Panc1 (cell line): ENCODE measurements around the gene HINT2. TPM values are rescaled to one million over a fixed set of nuclear protein-coding genes. Genes with fewer than 3 reads are reported as not detected.

ENCODE experiments used
- ATAC-seq: fragments of 200-7000 bp; cut with Tn5 transposase; 2 replicates; pipeline ENCODE4 v1.9.1; 2020; ENCODE audit warnings: mild to moderate bottlenecking, moderate library complexity
- BruUV-seq: library from RNA; stranded (reverse); fragments of 400-500 nt; replicated peaks from 2 replicates; lab custom pipeline; 2021; lab: Mats Ljungman, UMichigan
- CTCF ChIA-PET: fragments of 300-600 bp; sonication (Branson Sonifier 250); formaldehyde crosslinking; loops from one replicate; lab custom pipeline; 2022; ENCODE audit warnings: antibody characterized with exemption; lab: Charles Lee
- POLR2A ChIA-PET: fragments of 300-600 bp; sonication (Branson Sonifier 250); formaldehyde crosslinking; loops from one replicate; lab custom pipeline; 2022; ENCODE audit warnings: antibody characterized with exemption; lab: Charles Lee
- DNase-seq: peaks from one replicate; pipeline ENCODE4 v3.0.0-alpha.2; 2010; ENCODE audit warnings: low read depth, low spot score
- H3K27ac ChIP-seq: 2 replicates; pipeline ENCODE4 v1.5.1; 2011; ENCODE audit warnings: mild to moderate bottlenecking, low read length, inconsistent platforms
- H3K27me3 ChIP-seq: fragments of 200-500 bp; sonication (Bioruptor generic); 2 replicates; pipeline ENCODE4 v1.6.0; 2014; ENCODE audit warnings: low read length, inconsistent platforms; ENCODE audit not compliant: control insufficient read depth, insufficient read depth
- H3K36me3 ChIP-seq: fragments of 200-500 bp; sonication (Bioruptor generic); 2 replicates; pipeline ENCODE4 v1.5.1; 2014; ENCODE audit warnings: inconsistent platforms, mild to moderate bottlenecking, low read length, moderate library complexity; ENCODE audit not compliant: control insufficient read depth, insufficient read depth
- H3K4me1 ChIP-seq: 2 replicates; pipeline ENCODE4 v1.5.1; 2011; ENCODE audit warnings: inconsistent platforms, mild to moderate bottlenecking, low read length, moderate library complexity; ENCODE audit not compliant: control insufficient read depth, insufficient read depth
- H3K4me3 ChIP-seq, 2 experiments: 2 replicates each; pipeline ENCODE4 v1.5.1; 2011 to 2012; ENCODE audit warnings: low read depth in 2 of 2, low read length in 2 of 2, mild to moderate bottlenecking in 2 of 2, inconsistent platforms in 1 of 2, moderate library complexity in 1 of 2
- H3K9me3 ChIP-seq: fragments of 200-500 bp; sonication (Bioruptor generic); 2 replicates; pipeline ENCODE4 v1.5.1; 2014; ENCODE audit warnings: low read depth, mild to moderate bottlenecking, inconsistent platforms, low read length, moderate library complexity; ENCODE audit not compliant: control insufficient read depth, insufficient read depth
- CTCF ChIP-seq: fragments of 450-650 bp; IDR thresholded peaks from 2 replicates; pipeline ENCODE4 v1.5.1; 2017; ENCODE audit warnings: mild to moderate bottlenecking
- POLR2AphosphoS5 ChIP-seq: IDR thresholded peaks from 2 replicates; pipeline ENCODE4 v1.6.1; 2012; ENCODE audit warnings: mild to moderate bottlenecking, low read depth, low read length, moderate library complexity
- REST ChIP-seq, 2 experiments: IDR thresholded peaks; 2 replicates each; pipeline ENCODE4 v1.6.1; 2011 to 2012; ENCODE audit warnings: low read depth in 2 of 2, control low read depth in 1 of 2, low read length in 1 of 2, mild to moderate bottlenecking in 1 of 2, moderate library complexity in 1 of 2; ENCODE audit not compliant: insufficient read depth in 1 of 2
- SIN3A ChIP-seq: IDR thresholded peaks from 2 replicates; pipeline ENCODE4 v1.6.1; 2012; ENCODE audit warnings: low read depth, mild to moderate bottlenecking, low read length, moderate library complexity, borderline replicate concordance; ENCODE audit not compliant: insufficient read depth
- TCF7L2 ChIP-seq: IDR thresholded peaks from 2 replicates; pipeline ENCODE4 v1.6.1; 2011; ENCODE audit warnings: mild to moderate bottlenecking, low read depth, low read length, inconsistent platforms
- in situ Hi-C: cut with HindIII; loops from 2 replicates; pipeline ENCODE4 v1.10.0; 2016; ENCODE audit warnings: low sequenced_read_pairs, low pct_unique_long_range_greater_than_20kb
- intact Hi-C: fragments of 100-400 bp; cut with micrococcal nuclease; formaldehyde crosslinking; loops from one replicate; pipeline ENCODE4 v1.10.0; 2022; ENCODE audit not compliant: unreplicated experiment
- total RNA-seq: library from RNA; stranded (reverse); gene quantifications from one replicate; pipeline ENCODE4 v1.2.1, GENCODE V29; 2021; ENCODE audit not compliant: unreplicated experiment

Gene HINT2
- total RNA-seq, 1 experiment from 2014 or later, result 75.6 TPM

- ChIA-PET POLR2A (no interaction called here), CTCF (no interaction called here)
- H3K36me3 ChIP-seq, result no peaks in the 10 kb centered on the region
- ATAC-seq (no peak), DNase-seq (no peak)
- no peak for TF ChIP-seq TCF7L2
- TF ChIP-seq SIN3A, result no peak
- TF ChIP-seq REST (IDR thresholded peaks at IDR 0.05; ENCODE audit: insufficient read depth in 1 of 2, low read depth in 2 of 2, low read length in 1 of 2), result no peak
- TF ChIP-seq POLR2AphosphoS5, result no peak
- no peak for TF ChIP-seq CTCF
- no peak overlapping the region for H3K4me3 ChIP-seq
- H3K27me3 ChIP-seq, result no peaks in the 10 kb centered on the region
- BruUV-seq, result no TSS peak
- H3K4me1 ChIP-seq, result peaks cover 12% of the 10 kb centered on the region
- no peaks in the 10 kb centered on the region for H3K9me3 ChIP-seq
- in situ Hi-C loops, result no loop called here
- intact Hi-C loops, result no loop called here
- no peak overlapping the region for H3K27ac ChIP-seq
These were observed 51.0 kb downstream of the HINT2 start for GRCh38 chr9:35763803-35764202.

- ChIA-PET CTCF (no interaction called here), POLR2A (interaction anchor here (0.6 to 0.7 kb wide), 2 partner anchors 31 to 178 kb away, joined by 5 to 7 read pairs; partner anchors contain the start of gene CREB3)
- TF ChIP-seq REST (IDR thresholded peaks at IDR 0.05; ENCODE audit: insufficient read depth in 1 of 2, low read depth in 2 of 2, low read length in 1 of 2) (no peak), TCF7L2 (no peak), CTCF (no peak), POLR2AphosphoS5 (no peak), SIN3A (no peak)
- Histone ChIP-seq H3K9me3 (no peaks in the 10 kb centered on the region), H3K36me3 (no peaks in the 10 kb centered on the region), H3K4me3 (no peak overlapping the region), H3K27ac (no peak overlapping the region), H3K27me3 (no peaks in the 10 kb centered on the region), H3K4me1 (peaks cover 18% of the 10 kb centered on the region)
- DNase-seq (no peak), ATAC-seq (no peak)
- no TSS peak for BruUV-seq
- intact Hi-C loops (no loop called here), in situ Hi-C loops (no loop called here)
These were observed 51.7 kb downstream of the HINT2 start for GRCh38 chr9:35763181-35763580.
